ENCODE results near the gene TP53TG3F.
"Not testable (repeated sequence)": the region's sequence is repeated elsewhere in the genome, so short reads cannot be mapped to it uniquely, and the experiment has no call there.

The TP53TG3F gene, protein sequence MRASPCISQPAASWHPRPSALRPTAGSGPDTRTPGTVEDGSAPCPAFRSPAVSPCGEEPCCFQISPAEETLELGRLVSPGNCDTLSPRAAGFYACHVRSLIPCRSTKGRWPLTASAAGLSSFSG

DNA sequence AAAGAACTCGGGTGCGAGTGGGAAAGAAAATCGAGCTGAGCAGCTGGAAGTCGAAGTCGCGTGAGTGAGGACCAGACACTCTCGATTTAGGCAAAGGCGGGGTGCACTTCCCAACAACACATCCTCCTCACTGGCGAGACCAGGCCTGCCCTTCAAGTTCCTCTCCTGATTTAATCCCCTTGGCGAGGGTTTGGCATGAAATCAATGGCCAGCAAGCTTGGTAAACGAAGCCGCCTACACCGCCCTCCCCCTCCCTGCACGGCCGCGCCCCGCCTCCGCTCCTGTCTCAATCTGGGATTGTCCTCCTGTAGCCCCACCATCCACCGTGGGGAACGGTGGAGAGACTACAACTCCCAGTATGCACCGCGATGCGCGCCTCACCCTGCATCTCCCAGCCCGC lies at the start of gene TP53TG3F:
TP53TG3F (plus strand) TSS at position 301 of the 400 bp plus-strand sequence; CDS start at position 369, 68 bp downstream.
- DNase-seq; in situ Hi-C loops (cut with MboI; ENCODE audit: low pct_unique_long_range_greater_than_20kb, low sequenced_read_pairs): not testable (repeated sequence)

DNA sequence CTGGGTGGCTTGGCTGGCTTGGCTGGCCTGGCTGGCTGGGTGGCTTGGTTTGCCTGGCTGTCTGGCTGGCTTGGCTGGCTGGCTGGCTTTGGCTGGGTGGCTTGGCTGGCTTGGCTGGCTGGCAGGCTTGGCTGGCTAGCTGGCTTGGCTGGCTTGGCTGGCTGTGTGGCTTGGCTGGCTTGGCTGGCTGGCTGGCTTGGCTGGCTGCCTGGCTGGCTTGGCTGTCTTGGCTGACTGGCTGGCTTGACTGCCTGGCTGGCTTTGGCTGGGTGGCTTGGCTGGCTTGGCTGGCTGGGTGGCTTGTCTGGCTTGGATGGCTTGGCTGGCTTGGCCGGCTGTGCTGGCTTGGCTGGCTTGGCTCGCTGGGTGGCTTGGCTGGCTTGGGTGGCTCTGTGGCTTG lies 32.2 kb downstream of the TP53TG3F start:
- DNase-seq; in situ Hi-C loops (cut with MboI; ENCODE audit: low pct_unique_long_range_greater_than_20kb, low sequenced_read_pairs): not testable (repeated sequence)

DNA sequence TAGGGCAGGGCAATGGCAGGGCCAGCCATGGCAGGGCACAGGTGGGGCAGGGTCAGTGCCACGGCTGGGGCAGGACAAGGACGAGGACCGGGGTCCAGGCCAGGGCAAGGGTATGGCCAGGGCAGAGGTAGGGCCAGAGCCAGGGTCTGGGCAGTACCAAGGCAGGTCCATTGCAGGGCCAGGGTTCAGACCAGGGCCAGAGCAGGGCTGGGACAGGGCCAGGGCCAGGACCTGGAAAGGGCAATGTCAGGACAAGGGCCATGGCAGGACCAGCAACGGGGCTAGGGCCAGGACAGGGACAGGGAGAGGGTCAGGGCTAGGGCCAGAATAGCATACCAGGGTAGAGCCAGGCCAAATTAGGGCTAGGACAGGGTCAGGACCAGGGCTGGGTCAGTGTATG lies 47.8 kb downstream of the TP53TG3F start:
- in situ Hi-C loops (cut with MboI; ENCODE audit: low pct_unique_long_range_greater_than_20kb, low sequenced_read_pairs); DNase-seq: not testable (repeated sequence)

DNA sequence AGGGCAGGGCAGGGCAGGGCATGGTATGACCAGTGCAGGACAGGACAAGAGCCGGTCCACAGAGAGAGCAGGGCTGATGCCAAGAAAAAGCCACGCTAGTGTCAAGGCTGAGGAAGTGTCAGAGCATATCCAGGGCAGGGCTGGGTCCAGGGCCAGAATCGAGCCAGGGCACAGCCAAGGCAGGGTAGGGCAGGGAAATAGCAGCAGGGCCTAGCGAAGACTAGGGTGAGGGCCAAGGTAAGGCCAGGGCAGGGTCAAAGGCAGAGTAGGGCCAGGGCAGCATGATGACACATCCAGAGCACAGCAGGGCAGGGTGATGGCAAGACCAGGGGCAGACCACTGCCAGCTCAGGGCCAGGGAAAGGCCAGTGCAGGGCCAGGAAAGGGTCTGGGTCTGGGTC lies 49.7 kb downstream of the TP53TG3F start:
- in situ Hi-C loops (cut with MboI; ENCODE audit: low pct_unique_long_range_greater_than_20kb, low sequenced_read_pairs): not testable (repeated sequence)

DNA sequence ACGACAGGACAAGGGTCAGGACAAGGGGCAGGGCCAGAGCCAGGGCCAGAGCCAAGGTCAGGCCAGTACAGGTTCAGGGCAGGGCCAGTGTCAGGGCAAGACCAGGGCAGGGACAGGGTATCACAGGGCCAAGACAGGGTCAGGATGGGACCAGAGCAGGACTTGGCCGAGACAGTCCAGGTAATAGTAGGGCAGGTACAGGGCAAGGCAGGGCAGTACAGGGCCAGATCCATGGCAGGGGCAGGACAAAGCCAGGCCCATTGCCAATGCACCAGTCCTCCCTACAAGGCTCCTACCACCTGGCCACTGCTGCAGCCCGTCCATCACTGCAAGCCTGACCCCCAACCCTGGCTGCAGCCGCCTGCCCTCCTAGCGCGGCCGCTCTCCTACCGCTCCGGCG lies 50.5 kb downstream of the TP53TG3F start:
- DNase-seq; in situ Hi-C loops (cut with MboI; ENCODE audit: low pct_unique_long_range_greater_than_20kb, low sequenced_read_pairs): not testable (repeated sequence)

More for the DNA sequence above, 49.7 kb downstream of the TP53TG3F start:
- DNase-seq: not testable (repeated sequence)
